HL-60 (cell line): ENCODE results near the gene ZCWPW2.

Experiments
- DNase-seq, 2 experiments: peaks; one replicate each; pipeline ENCODE4 v3.0.0-alpha.2; 2010 to 2020; ENCODE audit warnings: low read depth in 1 of 2, low spot score in 1 of 2
- H3K27ac ChIP-seq: fragments of 250-450 bp; sonication (Bioruptor Pico); replicated peaks from 2 replicates; pipeline ENCODE4 v1.5.1; 2020; ENCODE audit warnings: mild to moderate bottlenecking, moderate library complexity
- H3K27me3 ChIP-seq: fragments of 250-450 bp; sonication (Bioruptor Pico); 2 replicates; pipeline ENCODE4 v1.5.1; 2021; ENCODE audit warnings: mild to moderate bottlenecking, moderate library complexity; ENCODE audit not compliant: insufficient read depth, poor library complexity, severe bottlenecking
- H3K4me3 ChIP-seq: replicated peaks from 2 replicates; pipeline ENCODE4 v1.5.1; 2011; ENCODE audit warnings: mild to moderate bottlenecking, control low read depth, low read length; ENCODE audit not compliant: insufficient read depth
- CTCF ChIP-seq: IDR thresholded peaks from one replicate; pipeline ENCODE4 v1.5.1; 2011; ENCODE audit warnings: low read length, control low read depth, inconsistent platforms; ENCODE audit not compliant: insufficient read depth
- GABPA ChIP-seq: IDR thresholded peaks from 2 replicates; pipeline ENCODE4 v1.6.1; 2012; ENCODE audit warnings: low read depth
- POLR2AphosphoS5 ChIP-seq: IDR thresholded peaks from 2 replicates; pipeline ENCODE4 v1.6.1; 2012; ENCODE audit warnings: low read depth
- REST ChIP-seq: IDR thresholded peaks from 2 replicates; pipeline ENCODE4 v1.6.1; 2012; ENCODE audit warnings: low read depth; ENCODE audit not compliant: insufficient replicate concordance
- SPI1 ChIP-seq: IDR thresholded peaks from 2 replicates; pipeline ENCODE4 v1.6.1; 2012; ENCODE audit warnings: low read depth, mild to moderate bottlenecking, borderline replicate concordance

The ZCWPW2 gene

GRCh38 chr3:28388978-28389377, 40.5 kb downstream of the ZCWPW2 start:
- H3K27ac ChIP-seq: no peak overlapping the region
- no peak for TF ChIP-seq POLR2AphosphoS5
- no peak for TF ChIP-seq SPI1
- TF ChIP-seq REST: no peak
- TF ChIP-seq GABPA: no peak
- TF ChIP-seq CTCF: no peak
- no peak for DNase-seq
- H3K27me3 ChIP-seq: no peaks in the 10 kb centered on the region
- no peak overlapping the region for H3K4me3 ChIP-seq

GRCh38 chr3:28399206-28399605, 50.7 kb downstream of the ZCWPW2 start:
- Histone ChIP-seq H3K27me3 (no peaks in the 10 kb centered on the region), H3K4me3 (no peak overlapping the region), H3K27ac (no peak overlapping the region)
- TF ChIP-seq GABPA (no peak), CTCF (no peak), REST (no peak), POLR2AphosphoS5 (no peak), SPI1 (no peak)
- DNase-seq: no peak

GRCh38 chr3:28406241-28406640, 57.7 kb downstream of the ZCWPW2 start:
- TF ChIP-seq POLR2AphosphoS5: no peak
- no peak for TF ChIP-seq REST
- no peak for TF ChIP-seq GABPA
- TF ChIP-seq CTCF: no peak
- no peak for TF ChIP-seq SPI1
- Histone ChIP-seq H3K27ac (no peak overlapping the region), H3K27me3 (no peaks in the 10 kb centered on the region), H3K4me3 (no peak overlapping the region)
- no peak for DNase-seq
